Ascending aorta (tissue), 2 donors: ENCODE results near the gene NF1. TPM values are rescaled to one million over a fixed set of nuclear protein-coding genes. Genes with fewer than 3 reads are reported as not detected.
"Not testable (repeated sequence)": the region's sequence is repeated elsewhere in the genome, so short reads cannot be mapped to it uniquely, and the experiment has no call there.

Experiments
- DNase-seq, 2 donors: peaks; one replicate each; pipeline ENCODE4 v3.0.0-alpha.2; 2019; ENCODE audit warnings: low spot score in 2 of 2
- H3K27ac ChIP-seq, 2 donors: fragments of 200-600 bp; sonication (generic); one replicate each; pipeline ENCODE4 v1.5.1; 2016 to 2017; ENCODE audit warnings: mild to moderate bottlenecking in 1 of 2
- H3K27me3 ChIP-seq: fragments of 200-600 bp; sonication (generic); one replicate; pipeline ENCODE4 v1.5.1; 2017
- H3K36me3 ChIP-seq, 2 donors: fragments of 200-600 bp; sonication (generic); one replicate each; pipeline ENCODE4 v1.5.1; 2016
- H3K4me1 ChIP-seq, 2 donors: fragments of 200-600 bp; sonication (generic); one replicate each; pipeline ENCODE4 v1.5.1; 2016 to 2017; ENCODE audit warnings: mild to moderate bottlenecking in 1 of 2
- H3K4me3 ChIP-seq, 2 donors: fragments of 200-600 bp; sonication (generic); one replicate each; pipeline ENCODE4 v1.5.1; 2016 to 2017; ENCODE audit warnings: mild to moderate bottlenecking in 1 of 2
- H3K9me3 ChIP-seq, 2 donors: fragments of 200-600 bp; sonication (generic); one replicate each; pipeline ENCODE4 v1.5.1; 2016
- CTCF ChIP-seq, 3 experiments: fragments of 200-600 bp in 2 of 3; fragments of 450-650 bp in 1 of 3; sonication (generic) in 2 of 3; IDR thresholded peaks; one replicate each; pipeline ENCODE4 v1.5.1; 2016 to 2019; ENCODE audit warnings: antibody characterized with exemption in 3 of 3, mild to moderate bottlenecking in 1 of 3, moderate library complexity in 1 of 3
- intact Hi-C: fragments of 100-400 bp; cut with DNase I; formaldehyde crosslinking; loops from one replicate; pipeline ENCODE4 v1.15.1; 2023
- total RNA-seq: library from RNA; depleted of rRNA; stranded (reverse); fragments of >200 nt; gene quantifications from one replicate; pipeline ENCODE4 v1.1.0, GENCODE V29; 2016

NF1 gene
- total RNA-seq, 1 donor from 2014 or later, result 25.0 TPM

GRCh38 chr17:31281061-31281460 lies 186.3 kb downstream of the NF1 start:
- intact Hi-C loops, result no loop called here
- H3K4me1 ChIP-seq, result no peaks in the 10 kb centered on the region
- no peak overlapping the region for H3K4me3 ChIP-seq
- DNase-seq, result no peak
- H3K27me3 ChIP-seq, result no peaks in the 10 kb centered on the region
- no peak overlapping the region for H3K27ac ChIP-seq
- no peak for TF ChIP-seq CTCF (IDR thresholded peaks at IDR 0.05)
- H3K36me3 ChIP-seq, result peaks cover 12 to 15% of the 10 kb centered on the region in 2 donors
- H3K9me3 ChIP-seq, result no peaks in the 10 kb centered on the region

- Histone ChIP-seq H3K9me3 (no peaks in the 10 kb centered on the region), H3K4me3 (no peak overlapping the region), H3K27me3 (no peaks in the 10 kb centered on the region), H3K36me3 (peaks cover 4 to 8% of the 10 kb centered on the region in 2 donors), H3K4me1 (no peaks in the 10 kb centered on the region), H3K27ac (no peak overlapping the region)
- TF ChIP-seq CTCF (IDR thresholded peaks at IDR 0.05), result no peak
- DNase-seq, result no peak
- intact Hi-C loops, result no loop called here
Measured at GRCh38 chr17:31283841-31284240, 189.1 kb downstream of the NF1 start.

GRCh38 chr17:31286587-31286986 lies 191.8 kb downstream of the NF1 start:
- H3K9me3 ChIP-seq, result no peaks in the 10 kb centered on the region
- no peak overlapping the region for H3K4me3 ChIP-seq
- no peak for TF ChIP-seq CTCF (IDR thresholded peaks at IDR 0.05)
- H3K36me3 ChIP-seq, result peaks cover 0 to 4% of the 10 kb centered on the region in 2 donors
- intact Hi-C loops, result no loop called here
- no peaks in the 10 kb centered on the region for H3K27me3 ChIP-seq
- no peak overlapping the region for H3K27ac ChIP-seq
- no peaks in the 10 kb centered on the region for H3K4me1 ChIP-seq
- no peak for DNase-seq

GRCh38 chr17:31287932-31288331 lies 193.2 kb downstream of the NF1 start:
- intact Hi-C loops, H3K27ac ChIP-seq, H3K36me3 ChIP-seq, H3K27me3 ChIP-seq, H3K9me3 ChIP-seq, H3K4me3 ChIP-seq, H3K4me1 ChIP-seq, DNase-seq: not testable (repeated sequence)

GRCh38 chr17:31289790-31290189 lies 195.0 kb downstream of the NF1 start:
- no peak overlapping the region for H3K27ac ChIP-seq
- TF ChIP-seq CTCF (IDR thresholded peaks at IDR 0.05), result no peak
- intact Hi-C loops, result no loop called here
- no peaks in the 10 kb centered on the region for H3K36me3 ChIP-seq
- no peaks in the 10 kb centered on the region for H3K4me1 ChIP-seq
- no peak for DNase-seq
- no peak overlapping the region for H3K4me3 ChIP-seq
- no peaks in the 10 kb centered on the region for H3K27me3 ChIP-seq
- H3K9me3 ChIP-seq, result no peaks in the 10 kb centered on the region

GRCh38 chr17:31291820-31292219 lies 197.0 kb downstream of the NF1 start:
- H3K27me3 ChIP-seq, result no peaks in the 10 kb centered on the region
- no peak for TF ChIP-seq CTCF (IDR thresholded peaks at IDR 0.05)
- peaks cover 0 to 4% of the 10 kb centered on the region in 2 donors for H3K36me3 ChIP-seq

More at GRCh38 chr17:31291820-31292219, 197.0 kb downstream of the NF1 start:
- H3K9me3 ChIP-seq, result no peaks in the 10 kb centered on the region
- intact Hi-C loops, result no loop called here
- H3K27ac ChIP-seq, result no peak overlapping the region
- no peaks in the 10 kb centered on the region for H3K4me1 ChIP-seq
- DNase-seq, result no peak
- no peak overlapping the region for H3K4me3 ChIP-seq
